HepG2 (cell line): ENCODE measurements around the gene MMRN1. TPM values are rescaled to one million over a fixed set of nuclear protein-coding genes. Genes with fewer than 3 reads are reported as not detected.
A peak's percentile ranks its signal among the peaks of the same experiment; 100 is the strongest.

Source experiments
- EP300 ChIP-seq, 3 experiments: sonication (generic) in 1 of 3; formaldehyde crosslinking in 1 of 3; IDR thresholded peaks; 2 replicates each; pipeline versions ENCODE4 v1.5.1 to v1.6.1; 2011 to 2020; ENCODE audit warnings: low read depth in 2 of 3, low read length in 2 of 3, borderline replicate concordance in 1 of 3, improper control_type of control experiment in 1 of 3, mild to moderate bottlenecking in 1 of 3, missing genetic modification reagents in 1 of 3, moderate library complexity in 1 of 3
- FOXA1 ChIP-seq, 2 experiments: fragments of 450-650 bp in 1 of 2; sonication (generic) in 1 of 2; formaldehyde crosslinking in 1 of 2; IDR thresholded peaks; 2 replicates each; pipeline versions ENCODE4 v1.4.0 to v1.6.1; 2016 to 2020; ENCODE audit warnings: missing genetic modification reagents in 1 of 2
- FOXA3 ChIP-seq: IDR thresholded peaks from 2 replicates; pipeline ENCODE4 v1.6.1; 2016; ENCODE audit warnings: missing genetic modification reagents, missing compliant biosample characterization
- PAXIP1 ChIP-seq: sonication (generic); formaldehyde crosslinking; conservative IDR thresholded peaks from 2 replicates; pipeline ENCODE4 v1.4.0; 2020; ENCODE audit warnings: mild to moderate bottlenecking, missing genetic modification reagents, moderate library complexity
- SOX13 ChIP-seq, 3 experiments: fragments of 450-650 bp in 1 of 3; sonication (generic) in 1 of 3; formaldehyde crosslinking in 1 of 3; IDR thresholded peaks in 2 of 3; conservative IDR thresholded peaks in 1 of 3; 2 replicates each; pipeline versions ENCODE4 v1.5.0 to v1.6.1; 2016 to 2020; ENCODE audit warnings: antibody characterized with exemption in 1 of 3, mild to moderate bottlenecking in 1 of 3, missing compliant biosample characterization in 1 of 3, missing genetic modification reagents in 1 of 3, moderate library complexity in 1 of 3
- SOX5 ChIP-seq: IDR thresholded peaks from 2 replicates; pipeline ENCODE4 v1.6.1; 2016; ENCODE audit warnings: borderline replicate concordance
- SOX6 ChIP-seq, 2 experiments: fragments of 450-650 bp in 1 of 2; sonication (generic) in 1 of 2; formaldehyde crosslinking in 1 of 2; IDR thresholded peaks; 2 replicates each; pipeline versions ENCODE4 v1.4.0 to v1.6.1; 2017 to 2020; ENCODE audit warnings: antibody characterized with exemption in 1 of 2, mild to moderate bottlenecking in 1 of 2, missing genetic modification reagents in 1 of 2
- TERF1 ChIP-seq: sonication (generic); formaldehyde crosslinking; IDR thresholded peaks from 2 replicates; pipeline ENCODE4 v1.8.0; 2022; ENCODE audit warnings: mild to moderate bottlenecking, missing genetic modification reagents, moderate library complexity
- THAP11 ChIP-seq: IDR thresholded peaks from 2 replicates; pipeline ENCODE4 v1.6.1; 2016; ENCODE audit warnings: missing biosample characterization, missing genetic modification reagents
- THAP7 ChIP-seq: sonication (generic); formaldehyde crosslinking; IDR thresholded peaks from 2 replicates; pipeline ENCODE4 v1.8.1; 2023; ENCODE audit warnings: mild to moderate bottlenecking, missing genetic modification reagents
- TP53 ChIP-seq: sonication (generic); formaldehyde crosslinking; conservative IDR thresholded peaks from 2 replicates; pipeline ENCODE4 v1.4.0; 2020; ENCODE audit warnings: missing genetic modification reagents
- TSC22D2 ChIP-seq: sonication (generic); formaldehyde crosslinking; IDR thresholded peaks from 2 replicates; pipeline ENCODE4 v1.5.1; 2020; ENCODE audit warnings: missing genetic modification reagents, mild to moderate bottlenecking, borderline replicate concordance
- ZBTB7B ChIP-seq: sonication (generic); formaldehyde crosslinking; IDR thresholded peaks from 2 replicates; pipeline ENCODE4 v1.4.0; 2020; ENCODE audit warnings: missing genetic modification reagents
- ZNF224 ChIP-seq: sonication (generic); formaldehyde crosslinking; IDR thresholded peaks from 2 replicates; pipeline ENCODE4 v1.5.0; 2020; ENCODE audit warnings: mild to moderate bottlenecking, missing genetic modification reagents
- ZNF414 ChIP-seq: sonication (generic); formaldehyde crosslinking; IDR thresholded peaks from 2 replicates; pipeline ENCODE4 v1.5.0; 2020; ENCODE audit warnings: missing genetic modification reagents
- ZNF761 ChIP-seq: sonication (generic); formaldehyde crosslinking; conservative IDR thresholded peaks from 2 replicates; pipeline ENCODE4 v1.4.0; 2020; ENCODE audit warnings: mild to moderate bottlenecking, missing genetic modification reagents
- polyA plus RNA-seq, 8 experiments: library from polyadenylated mRNA; depleted of rRNA in 3 of 8; stranded (reverse) in 7 of 8; unstranded in 1 of 8; fragments of >200 nt; fragmentation: Illumina TruSeq in 4 of 8; extraction: Trizol in 4 of 8; gene quantifications; 2 replicates each; pipeline versions ENCODE4 v1.2.1 to v1.2.3, GENCODE V29; 2011 to 2016; ENCODE audit warnings: low read depth in 4 of 8, missing spikeins in 1 of 8, mixed read lengths in 1 of 8; ENCODE audit not compliant: insufficient read depth in 1 of 8
- total RNA-seq, 5 experiments: library from RNA; depleted of rRNA; stranded (reverse); fragments of >200 nt; fragmentation: Illumina TruSeq; extraction: Trizol; gene quantifications; 2 replicates each; pipeline ENCODE4 v1.2.3, GENCODE V29; 2016; ENCODE audit warnings: low read depth in 1 of 5

Gene MMRN1
- total and polyA plus RNA-seq, 2 of the 13 experiments (the other 11 are each of a cell fraction or from before 2014, with no cell fraction given): not detected

GRCh38 chr4:89994176-89994873, 99.7 kb downstream of the MMRN1 start (continued):
- TF ChIP-seq EP300 (IDR thresholded peaks at IDR 0.05; ENCODE audit: low read depth in 2 of 2, low read length in 2 of 2) (peak in 1 of 2 experiments; percentile 31; a peak in 1 of 4 replicates), EP300 (CRISPR knock-in tag; IDR thresholded peaks at IDR 0.05; ENCODE audit: borderline replicate concordance) (no peak), THAP11 (CRISPR knock-in tag) (no peak), PAXIP1 (CRISPR knock-in tag) (peak; percentile 46), ZNF414 (CRISPR knock-in tag) (no peak), TSC22D2 (CRISPR knock-in tag) (no peak), TP53 (CRISPR knock-in tag) (no peak), ZBTB7B (CRISPR knock-in tag) (no peak), ZNF224 (no peak), FOXA3 (CRISPR knock-in tag) (peak; percentile 30), TERF1 (CRISPR knock-in tag) (no peak), SOX6 (IDR thresholded peaks at IDR 0.05) (no peak), SOX6 (CRISPR knock-in tag; IDR thresholded peaks at IDR 0.05) (peak; percentile 73), ZNF761 (CRISPR knock-in tag) (no peak), FOXA1 (IDR thresholded peaks at IDR 0.05) (0 out of 2 replicates have a peak, but pooled peaks have one; percentile 21), FOXA1 (CRISPR knock-in tag; IDR thresholded peaks at IDR 0.05) (peak; percentile 35; the same call in 1 of the 2 replicates), SOX13 (IDR thresholded peaks at IDR 0.05) (no peak), SOX13 (CRISPR knock-in tag; conservative IDR thresholded peaks at IDR 0.05 in 1 of 2, IDR thresholded peaks at IDR 0.05 in 1 of 2) (peak in 1 of 2 experiments; percentile 85; a peak in 2 of 4 replicates), THAP7 (CRISPR knock-in tag) (no peak), SOX5 (CRISPR knock-in tag) (peak; percentile 53)
